Kidney (tissue), 14 donors: ENCODE measurements around the gene CTNNBL1. TPM values are rescaled to one million over a fixed set of nuclear protein-coding genes. Genes with fewer than 3 reads are reported as not detected.

ENCODE experiments used
- DNase-seq, 5 donors: peaks; one replicate each; pipeline ENCODE4 v3.0.0-alpha.2; 2013 to 2020
- FAIRE-seq: peaks from 2 replicates; lab custom pipeline; 2012; peaks lifted over from hg19 to GRCh38; lab: Jason Lieb, UNC
- H3K27ac ChIP-seq, 2 donors: one replicate each; pipeline ENCODE4 v1.7.0; 2013; ENCODE audit warnings: low read depth in 2 of 2, low read length in 2 of 2, inconsistent platforms in 1 of 2
- H3K27me3 ChIP-seq: one replicate; pipeline ENCODE4 v1.7.1; 2013; ENCODE audit warnings: low read length, inconsistent platforms; ENCODE audit not compliant: control insufficient read depth, insufficient read depth
- H3K36me3 ChIP-seq, 3 donors: one replicate each; pipeline versions ENCODE4 v1.7.0 to v1.7.1; 2013; ENCODE audit warnings: low read length in 3 of 3, control low read depth in 1 of 3, inconsistent platforms in 1 of 3; ENCODE audit not compliant: insufficient read depth in 3 of 3, control insufficient read depth in 2 of 3
- H3K4me1 ChIP-seq, 3 donors: one replicate each; pipeline versions ENCODE4 v1.7.0 to v1.7.1; 2013; ENCODE audit warnings: low read length in 3 of 3, inconsistent platforms in 1 of 3, low read depth in 1 of 3; ENCODE audit not compliant: control insufficient read depth in 2 of 3, insufficient read depth in 2 of 3
- H3K4me3 ChIP-seq, 3 donors: one replicate each; pipeline versions ENCODE4 v1.7.0 to v1.8.1; 2013; ENCODE audit warnings: low read length in 3 of 3, control low read depth in 1 of 3, inconsistent platforms in 1 of 3
- H3K9ac ChIP-seq, 3 donors: one replicate each; pipeline versions ENCODE4 v1.7.0 to v1.7.1; 2013; ENCODE audit warnings: low read length in 3 of 3, control low read depth in 1 of 3, inconsistent platforms in 1 of 3
- H3K9me3 ChIP-seq, 3 donors: one replicate each; pipeline versions ENCODE4 v1.7.0 to v1.7.1; 2013; ENCODE audit warnings: low read length in 3 of 3, control low read depth in 1 of 3, inconsistent platforms in 1 of 3; ENCODE audit not compliant: control insufficient read depth in 2 of 3, insufficient read depth in 1 of 3
- intact Hi-C: fragments of 100-400 bp; cut with DNase I; formaldehyde crosslinking; loops from one replicate; pipeline ENCODE4 v1.11.1; 2022
- polyA plus RNA-seq: library from polyadenylated mRNA; stranded (reverse); fragments of 350-450 nt; fragmentation: Illumina TruSeq; extraction: RNeasy Lipid Tissue Mini Kit (QIAGEN cat#74804); gene quantifications from one replicate; pipeline ENCODE4 v1.2.3, GENCODE V29; 2014; ENCODE audit warnings: low read depth, low replicate concordance; ENCODE audit not compliant: insufficient read depth
- total RNA-seq: library from RNA; stranded (reverse); fragmentation: NEBNext Ultra II Directional; extraction: Animal tissue kit (Norgen Biotek cat#: 25700); gene quantifications from one replicate; pipeline ENCODE4 v1.2.1, GENCODE V29; 2021
- TF ChIP-seq, protein P1 (sequence below): IDR thresholded peaks from 3 replicates; pipeline ENCODE4 v1.5.1; 2012; ENCODE audit warnings: mild to moderate bottlenecking, moderate library complexity, borderline replicate concordance; ENCODE audit not compliant: insufficient read depth; ENCODE audit errors: extremely low read depth
- donor health status: control.
- donor health status: control.
- donor health status: control.
- donor health status: control.
- donor health status: control.
- donor health status: DM: yes; HTN: yes; CAD: no.
- donor health status: Normal renal cell carcinoma (clear cell type).

CTNNBL1 gene
- total and polyA plus RNA-seq, 2 donors from 2014 or later, result 40.9 to 70.9 TPM

GRCh38 chr20:37704955-37705354, 11.1 kb downstream of the CTNNBL1 start:
- no peaks in the 10 kb centered on the region for H3K27me3 ChIP-seq
- H3K4me3 ChIP-seq, result no peak overlapping the region
- peaks cover 0 to 4% (median 0%) of the 10 kb centered on the region in 3 donors for H3K9me3 ChIP-seq
- TF ChIP-seq, protein P1, sequence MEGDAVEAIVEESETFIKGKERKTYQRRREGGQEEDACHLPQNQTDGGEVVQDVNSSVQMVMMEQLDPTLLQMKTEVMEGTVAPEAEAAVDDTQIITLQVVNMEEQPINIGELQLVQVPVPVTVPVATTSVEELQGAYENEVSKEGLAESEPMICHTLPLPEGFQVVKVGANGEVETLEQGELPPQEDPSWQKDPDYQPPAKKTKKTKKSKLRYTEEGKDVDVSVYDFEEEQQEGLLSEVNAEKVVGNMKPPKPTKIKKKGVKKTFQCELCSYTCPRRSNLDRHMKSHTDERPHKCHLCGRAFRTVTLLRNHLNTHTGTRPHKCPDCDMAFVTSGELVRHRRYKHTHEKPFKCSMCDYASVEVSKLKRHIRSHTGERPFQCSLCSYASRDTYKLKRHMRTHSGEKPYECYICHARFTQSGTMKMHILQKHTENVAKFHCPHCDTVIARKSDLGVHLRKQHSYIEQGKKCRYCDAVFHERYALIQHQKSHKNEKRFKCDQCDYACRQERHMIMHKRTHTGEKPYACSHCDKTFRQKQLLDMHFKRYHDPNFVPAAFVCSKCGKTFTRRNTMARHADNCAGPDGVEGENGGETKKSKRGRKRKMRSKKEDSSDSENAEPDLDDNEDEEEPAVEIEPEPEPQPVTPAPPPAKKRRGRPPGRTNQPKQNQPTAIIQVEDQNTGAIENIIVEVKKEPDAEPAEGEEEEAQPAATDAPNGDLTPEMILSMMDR, result no peak
- peaks cover 0 to 6% (median 2%) of the 10 kb centered on the region in 3 donors for H3K4me1 ChIP-seq
- H3K9ac ChIP-seq, result no peak overlapping the region
- H3K36me3 ChIP-seq, result no peaks in the 10 kb centered on the region
- FAIRE-seq (no peak), DNase-seq (peak in 2 of 5 donors; percentile 17 to 23)
- no peak overlapping the region for H3K27ac ChIP-seq
- intact Hi-C loops, result no loop called here

DNA sequence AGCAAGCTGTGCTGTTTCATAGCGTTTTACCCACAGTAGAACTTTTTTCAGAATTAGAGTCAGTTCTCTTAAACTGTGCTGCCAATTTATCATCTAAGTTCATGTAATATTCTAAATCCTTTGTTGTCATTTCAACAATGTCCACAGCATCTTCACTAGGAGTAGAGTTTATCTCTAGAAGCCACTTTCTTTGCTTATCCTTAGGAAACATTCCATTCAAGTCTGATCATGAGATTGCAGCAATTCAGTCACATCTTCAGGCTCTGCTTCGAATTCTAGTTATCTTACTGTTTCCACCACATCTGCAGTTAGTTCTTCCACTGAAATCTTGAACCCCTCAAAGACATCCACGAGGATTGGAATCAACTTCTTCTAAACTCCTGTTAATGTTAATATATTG, 12.5 kb downstream of the CTNNBL1 start:
- Histone ChIP-seq H3K4me1 (peaks cover 0 to 6% (median 5%) of the 10 kb centered on the region in 3 donors), H3K27me3 (no peaks in the 10 kb centered on the region), H3K36me3 (no peaks in the 10 kb centered on the region), H3K27ac (no peak overlapping the region), H3K9ac (no peak overlapping the region), H3K4me3 (no peak overlapping the region), H3K9me3 (peaks cover 0 to 4% (median 0%) of the 10 kb centered on the region in 3 donors)
- FAIRE-seq (no peak), DNase-seq (no peak)
- TF ChIP-seq, protein P1, result no peak
- intact Hi-C loops, result no loop called here

GRCh38 chr20:37711001-37711400, 17.2 kb downstream of the CTNNBL1 start:
- Histone ChIP-seq H3K9ac (no peak overlapping the region), H3K27me3 (no peaks in the 10 kb centered on the region), H3K9me3 (peaks cover 0 to 4% (median 0%) of the 10 kb centered on the region in 3 donors), H3K4me3 (no peak overlapping the region), H3K4me1 (peaks cover 0 to 3% (median 0%) of the 10 kb centered on the region in 3 donors), H3K27ac (no peak overlapping the region), H3K36me3 (no peaks in the 10 kb centered on the region)
- intact Hi-C loops, result no loop called here
- DNase-seq, result no peak
- TF ChIP-seq, protein P1, result no peak
- no peak for FAIRE-seq
